Brain microvascular endothelial cell (primary cell): Measurements from ENCODE around the gene HENMT1.

Experiments
- DNase-seq: peaks from one replicate; pipeline ENCODE4 v3.0.0-alpha.2; 2020
- H3K27ac ChIP-seq: fragments of 250-450 bp; sonication (Bioruptor Pico); 2 replicates; pipeline ENCODE4 v1.5.1; 2020; ENCODE audit warnings: mild to moderate bottlenecking, moderate library complexity
- H3K27me3 ChIP-seq: fragments of 250-450 bp; sonication (Bioruptor Pico); replicated peaks from 2 replicates; pipeline ENCODE4 v1.5.1; 2020; ENCODE audit warnings: mild to moderate bottlenecking
- H3K36me3 ChIP-seq: fragments of 250-450 bp; sonication (Bioruptor Pico); replicated peaks from 2 replicates; pipeline ENCODE4 v1.5.1; 2020; ENCODE audit warnings: mild to moderate bottlenecking
- H3K4me3 ChIP-seq: 2 replicates; pipeline ENCODE4 v1.5.1; 2011; ENCODE audit warnings: low read depth, mild to moderate bottlenecking, control low read depth, low read length, moderate library complexity
- CTCF ChIP-seq: IDR thresholded peaks from 2 replicates; pipeline ENCODE4 v1.5.1; 2011; ENCODE audit warnings: low read depth, mild to moderate bottlenecking, moderate library complexity, low read length, control low read depth, inconsistent platforms; ENCODE audit errors: missing control alignments
- in situ Hi-C: cut with HindIII; loops from 2 replicates; pipeline ENCODE4 v1.10.0; 2017; ENCODE audit warnings: low sequenced_read_pairs, low pct_ligation_motif_present

The HENMT1 gene

GRCh38 chr1:108665067-108665466, 4.2 kb upstream of the HENMT1 start:
- in situ Hi-C loops, result no loop called here
- H3K27ac ChIP-seq, result no peak overlapping the region
- no peak for DNase-seq

GRCh38 chr1:108664481-108664880, 3.6 kb upstream of the HENMT1 start:
- Histone ChIP-seq H3K27me3 (no peaks in the 10 kb centered on the region), H3K36me3 (no peaks in the 10 kb centered on the region), H3K4me3 (no peak overlapping the region), H3K27ac (no peak overlapping the region)
- TF ChIP-seq CTCF, result no peak
- no peak for DNase-seq
- in situ Hi-C loops, result no loop called here

More at GRCh38 chr1:108665067-108665466, 4.2 kb upstream of the HENMT1 start:
- Histone ChIP-seq H3K4me3 (no peak overlapping the region), H3K27me3 (no peaks in the 10 kb centered on the region), H3K36me3 (no peaks in the 10 kb centered on the region)
- TF ChIP-seq CTCF, result no peak

- Histone ChIP-seq H3K36me3 (no peaks in the 10 kb centered on the region), H3K27ac (no peak overlapping the region), H3K27me3 (no peaks in the 10 kb centered on the region), H3K4me3 (no peak overlapping the region)
- no peak for TF ChIP-seq CTCF
- in situ Hi-C loops, result no loop called here
- no peak for DNase-seq
Measured at GRCh38 chr1:108663074-108663473, 2.2 kb upstream of the HENMT1 start.

GRCh38 chr1:108657356-108658080, 3.4 kb downstream of the HENMT1 start:
- Histone ChIP-seq H3K36me3 (no peaks in the 10 kb centered on the region), H3K27me3 (no peaks in the 10 kb centered on the region), H3K4me3 (no peak overlapping the region), H3K27ac (no peak overlapping the region)
- in situ Hi-C loops, result no loop called here
- no peak for DNase-seq
- no peak for TF ChIP-seq CTCF

- no peak overlapping the region for H3K4me3 ChIP-seq
- no peak for TF ChIP-seq CTCF
- H3K36me3 ChIP-seq, result no peaks in the 10 kb centered on the region
- no peaks in the 10 kb centered on the region for H3K27me3 ChIP-seq
- H3K27ac ChIP-seq, result no peak overlapping the region
- in situ Hi-C loops, result no loop called here
- no peak for DNase-seq
Measured at GRCh38 chr1:108653431-108654105, 7.3 kb downstream of the HENMT1 start.
